Smooth muscle cell (in vitro differentiated cells): Measurements from ENCODE around the gene SAMD3. TPM values are rescaled to one million over a fixed set of nuclear protein-coding genes. Genes with fewer than 3 reads are reported as not detected.

Source experiments
- DNase-seq: peaks from one replicate; lab custom pipeline; 2025; ENCODE audit not compliant: unreplicated experiment; lab: John Stamatoyannopoulos, UW
- H2AFZ ChIP-seq: fragments of 200-600 bp; sonication (generic); 2 replicates; pipeline ENCODE4 v1.6.0; 2016; ENCODE audit warnings: antibody characterized with exemption, low read depth, mild to moderate bottlenecking
- H3F3A ChIP-seq: fragments of 200-600 bp; sonication (generic); 2 replicates; pipeline ENCODE4 v1.6.0; 2017; ENCODE audit warnings: antibody characterized with exemption, low read depth
- H3K27ac ChIP-seq: fragments of 200-600 bp; sonication (generic); 2 replicates; pipeline ENCODE4 v1.5.1; 2016; ENCODE audit warnings: low read depth, mild to moderate bottlenecking
- H3K27me3 ChIP-seq: fragments of 200-600 bp; sonication (generic); 2 replicates; pipeline ENCODE4 v1.6.1; 2016; ENCODE audit warnings: low read depth, mild to moderate bottlenecking
- H3K36me3 ChIP-seq: fragments of 200-600 bp; sonication (generic); 2 replicates; pipeline ENCODE4 v1.5.1; 2016; ENCODE audit warnings: low read depth
- H3K4me1 ChIP-seq: fragments of 200-600 bp; sonication (generic); 2 replicates; pipeline ENCODE4 v1.5.1; 2016; ENCODE audit warnings: low read depth
- H3K4me2 ChIP-seq: fragments of 200-600 bp; sonication (generic); 2 replicates; pipeline ENCODE4 v1.6.0; 2016; ENCODE audit warnings: mild to moderate bottlenecking
- H3K4me3 ChIP-seq: fragments of 200-600 bp; sonication (generic); 2 replicates; pipeline ENCODE4 v1.5.1; 2016; ENCODE audit warnings: mild to moderate bottlenecking
- H3K79me2 ChIP-seq: fragments of 200-600 bp; sonication (generic); 2 replicates; pipeline ENCODE4 v1.6.0; 2016; ENCODE audit warnings: low read depth, mild to moderate bottlenecking
- H3K9ac ChIP-seq: fragments of 200-600 bp; sonication (generic); 2 replicates; pipeline ENCODE4 v1.6.0; 2016; ENCODE audit warnings: low read depth
- H3K9me3 ChIP-seq: fragments of 200-600 bp; sonication (generic); replicated peaks from 2 replicates; pipeline ENCODE4 v1.5.1; 2016; ENCODE audit warnings: low read depth
- H4K20me1 ChIP-seq: fragments of 200-600 bp; sonication (generic); 2 replicates; pipeline ENCODE4 v1.6.0; 2016; ENCODE audit warnings: low read depth
- CTCF ChIP-seq: fragments of 200-600 bp; sonication (generic); IDR thresholded peaks from 2 replicates; pipeline ENCODE4 v1.5.1; 2017; ENCODE audit warnings: borderline replicate concordance, mild to moderate bottlenecking, antibody characterized with exemption; ENCODE audit not compliant: insufficient read depth, poor library complexity, severe bottlenecking
- WGBS: methylation state at CpG from one replicate; pipeline ENCODE4 v1.1.7; 2016; ENCODE audit warnings: low lambda C conversion rate; 5-methylcytosine and 5-hydroxymethylcytosine counted together
- polyA plus RNA-seq: library from polyadenylated mRNA; unstranded; fragments of >200 nt; fragmentation: Nextera tagmentation; extraction: Ambion mirVana; gene quantifications from 2 replicates; pipeline ENCODE4 v1.2.1, GENCODE V29; 2016
- total RNA-seq: library from RNA; depleted of rRNA; stranded (reverse); fragments of >200 nt; gene quantifications from 2 replicates; pipeline ENCODE4 v1.2.3, GENCODE V29; 2014

Gene SAMD3
- total and polyA plus RNA-seq, 2 experiments from 2014 or later: 2.1 to 3.5 TPM

- Histone ChIP-seq H3K27ac (no peak overlapping the region), H2AFZ (no peak overlapping the region), H3K9ac (no peak overlapping the region), H3K79me2 (no peaks in the 10 kb centered on the region), H3K4me3 (no peak overlapping the region), H3F3A (peaks cover 2% of the 10 kb centered on the region), H3K36me3 (no peaks in the 10 kb centered on the region), H4K20me1 (no peaks in the 10 kb centered on the region), H3K9me3 (no peaks in the 10 kb centered on the region), H3K4me2 (no peak overlapping the region), H3K4me1 (no peaks in the 10 kb centered on the region), H3K27me3 (no peaks in the 10 kb centered on the region)
- no peak for DNase-seq
- 92% methylated on average over 2 of the region's 2 CpGs for WGBS
- TF ChIP-seq CTCF: no peak
These were observed 22.5 kb upstream of the SAMD3 start for GRCh38 chr6:130245267-130245666.

- DNase-seq: no peak
- Histone ChIP-seq H3K4me2 (no peak overlapping the region), H3K9me3 (no peaks in the 10 kb centered on the region), H3K9ac (no peak overlapping the region), H3K27me3 (no peaks in the 10 kb centered on the region), H2AFZ (no peak overlapping the region), H3K27ac (no peak overlapping the region), H3K79me2 (no peaks in the 10 kb centered on the region), H4K20me1 (no peaks in the 10 kb centered on the region), H3K4me3 (no peak overlapping the region), H3K36me3 (no peaks in the 10 kb centered on the region), H3F3A (peaks cover 2% of the 10 kb centered on the region), H3K4me1 (no peaks in the 10 kb centered on the region)
- 96% methylated on average over 2 of the region's 2 CpGs for WGBS
- no peak for TF ChIP-seq CTCF
These were observed 22.0 kb upstream of the SAMD3 start for GRCh38 chr6:130244728-130245127.

- Histone ChIP-seq H3K4me3 (no peak overlapping the region), H3K9me3 (no peaks in the 10 kb centered on the region), H3K4me2 (no peak overlapping the region), H3K27me3 (no peaks in the 10 kb centered on the region), H3K9ac (no peak overlapping the region), H3K27ac (peak overlapping the region; percentile 55), H4K20me1 (no peaks in the 10 kb centered on the region), H2AFZ (no peak overlapping the region), H3K79me2 (no peaks in the 10 kb centered on the region), H3K4me1 (no peaks in the 10 kb centered on the region), H3F3A (peaks cover 2% of the 10 kb centered on the region), H3K36me3 (no peaks in the 10 kb centered on the region)
- no peak for DNase-seq
- no peak for TF ChIP-seq CTCF
- WGBS: 30% methylated on average over 4 of the region's 4 CpGs
These were observed 17.5 kb upstream of the SAMD3 start for GRCh38 chr6:130240232-130240631.

GRCh38 chr6:130239755-130240154 lies 17.0 kb upstream of the SAMD3 start:
- Histone ChIP-seq H4K20me1 (no peaks in the 10 kb centered on the region), H2AFZ (no peak overlapping the region), H3K79me2 (no peaks in the 10 kb centered on the region), H3K27me3 (no peaks in the 10 kb centered on the region), H3K36me3 (no peaks in the 10 kb centered on the region), H3K27ac (peak overlapping the region; percentile 55), H3F3A (peaks cover 2% of the 10 kb centered on the region), H3K9ac (no peak overlapping the region), H3K4me1 (no peaks in the 10 kb centered on the region), H3K4me2 (no peak overlapping the region), H3K4me3 (no peak overlapping the region), H3K9me3 (no peaks in the 10 kb centered on the region)
- DNase-seq: no peak
- TF ChIP-seq CTCF: no peak
- WGBS: 93% methylated on average over 2 of the region's 2 CpGs
